Activated naive CD4-positive, alpha-beta T cell treated with anti-CD3 and anti-CD28 coated beads, Interleukin-2, amount 10 ng/mL, durations not matched to agents 7 days and 5 days (primary cell): ENCODE measurements around the gene SORL1.
A peak's percentile ranks its signal among the peaks of the same experiment; 100 is the strongest.

Experiments used
- CTCF ChIA-PET: fragments of 350-600 bp; sonication (Branson Sonifier 250); formaldehyde crosslinking; loops from one replicate; lab custom pipeline; 2021; ENCODE audit warnings: antibody characterized with exemption; lab: Charles Lee
- DNase-seq: peaks from one replicate; pipeline ENCODE4 v3.0.0-alpha.2; 2020
- H3K27ac Mint-ChIP-seq: one replicate; pipeline ENCODE4 v1.8.0; 2021; ENCODE audit warnings: mild to moderate bottlenecking, moderate library complexity, mixed read lengths
- H3K27me3 Mint-ChIP-seq: one replicate; pipeline ENCODE4 v1.8.0; 2021; ENCODE audit warnings: mild to moderate bottlenecking, mixed read lengths
- H3K36me3 Mint-ChIP-seq: one replicate; pipeline ENCODE4 v1.8.0; 2021; ENCODE audit warnings: mixed read lengths
- H3K4me1 Mint-ChIP-seq: one replicate; pipeline ENCODE4 v1.8.0; 2021; ENCODE audit warnings: mixed read lengths
- H3K4me3 Mint-ChIP-seq: one replicate; pipeline ENCODE4 v1.8.0; 2021; ENCODE audit warnings: mild to moderate bottlenecking, moderate library complexity, mixed read lengths
- H3K9me3 Mint-ChIP-seq: one replicate; pipeline ENCODE4 v1.8.0; 2021; ENCODE audit warnings: mixed read lengths

Gene SORL1

GRCh38 chr11:121449626-121450025, 2.5 kb upstream of the SORL1 start:
- no peaks in the 10 kb centered on the region for H3K27me3 Mint-ChIP-seq
- H3K4me1 Mint-ChIP-seq = peaks cover 85% of the 10 kb centered on the region
- H3K36me3 Mint-ChIP-seq = peaks cover 62% of the 10 kb centered on the region
- CTCF ChIA-PET = interaction anchor here (0.6 to 4.9 kb wide), 8 partner anchors 9 to 128 kb away, joined by 3 to 63 read pairs (median 4); no protein-coding TSS in a partner anchor
- H3K27ac Mint-ChIP-seq = peak overlapping the region; percentile 94
- DNase-seq = no peak
- H3K4me3 Mint-ChIP-seq = peak overlapping the region; percentile 84
- H3K9me3 Mint-ChIP-seq = no peaks in the 10 kb centered on the region

GRCh38 chr11:121450401-121450800, 1.7 kb upstream of the SORL1 start:
- Mint-ChIP-seq H3K4me1 (peaks cover 85% of the 10 kb centered on the region), H3K4me3 (peak overlapping the region; percentile 84), H3K27me3 (no peaks in the 10 kb centered on the region), H3K36me3 (peaks cover 62% of the 10 kb centered on the region), H3K9me3 (no peaks in the 10 kb centered on the region), H3K27ac (peak overlapping the region; percentile 94)
- peak; percentile 53 for DNase-seq
- CTCF ChIA-PET = interaction anchor here (0.7 to 4.9 kb wide), 13 partner anchors 15 to 128 kb away, joined by 3 to 63 read pairs (median 5); no protein-coding TSS in a partner anchor

- Mint-ChIP-seq H3K27me3 (no peaks in the 10 kb centered on the region), H3K4me1 (peaks cover 85% of the 10 kb centered on the region), H3K36me3 (peaks cover 60% of the 10 kb centered on the region), H3K9me3 (no peaks in the 10 kb centered on the region), H3K4me3 (peak overlapping the region; percentile 84), H3K27ac (peak overlapping the region; percentile 94)
- CTCF ChIA-PET = interaction anchor here (1.0 to 4.9 kb wide), 13 partner anchors 14 to 140 kb away, joined by 3 to 63 read pairs (median 6); no protein-coding TSS in a partner anchor
- DNase-seq = peak; percentile 61
Measured at GRCh38 chr11:121451178-121451985, 732 bp upstream of the SORL1 start.

DNA sequence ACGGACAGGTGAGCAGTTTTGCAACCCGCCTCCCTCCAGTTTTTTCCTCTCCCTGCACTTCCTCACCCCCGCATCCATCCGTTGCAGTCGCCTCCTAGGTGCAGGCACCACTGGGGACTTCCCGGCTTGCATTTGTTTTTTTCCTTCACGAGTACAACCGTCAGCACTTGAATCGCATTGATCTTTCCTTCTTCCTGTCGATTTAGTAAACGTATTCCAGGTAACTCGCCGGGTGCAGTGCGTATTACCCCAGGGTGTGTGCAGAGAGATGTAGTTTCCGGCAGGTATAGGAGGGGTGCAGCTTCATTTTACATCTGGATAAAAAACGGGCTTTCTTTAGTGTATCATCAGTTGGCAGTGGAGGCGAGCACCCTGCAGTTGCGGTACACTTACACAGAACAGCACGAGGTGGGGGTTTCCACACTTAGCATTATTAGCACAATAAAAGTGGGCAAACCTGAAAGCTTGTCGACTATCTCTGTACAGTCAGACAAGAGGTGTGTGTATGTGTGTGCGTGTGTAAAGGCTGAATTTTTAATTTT, 566 bp downstream of the SORL1 start, which contains the start of gene SORL1-AS1:
TSS of gene SORL1-AS1 (minus strand) at position 359 of the 542 bp plus-strand sequence.
- CTCF ChIA-PET = interaction anchor here (1.1 to 4.9 kb wide), 5 partner anchors 12 to 129 kb away, joined by 3 to 63 read pairs (median 6); no protein-coding TSS in a partner anchor
- Mint-ChIP-seq H3K4me3 (peak within 1 kb of the TSS; percentile 84), H3K27me3 (no peaks in the 10 kb centered on the region), H3K36me3 (peaks cover 63% of the 10 kb centered on the region), H3K9me3 (no peaks in the 10 kb centered on the region), H3K27ac (peak within 1 kb of the TSS; percentile 94), H3K4me1 (peaks cover 85% of the 10 kb centered on the region)
- peak; percentile 65 for DNase-seq

GRCh38 chr11:121453589-121454299, 1.6 kb downstream of the SORL1 start:
- Mint-ChIP-seq H3K9me3 (no peaks in the 10 kb centered on the region), H3K4me3 (peak overlapping the region; percentile 84), H3K36me3 (peaks cover 63% of the 10 kb centered on the region), H3K27me3 (no peaks in the 10 kb centered on the region), H3K27ac (peak overlapping the region; percentile 90), H3K4me1 (peaks cover 85% of the 10 kb centered on the region)
- CTCF ChIA-PET = interaction anchor here (1.6 kb wide), 1 partner anchor 134 kb away, joined by 6 read pairs; no protein-coding TSS in a partner anchor
- DNase-seq = no peak

- peaks cover 74% of the 10 kb centered on the region for H3K36me3 Mint-ChIP-seq
- no peaks in the 10 kb centered on the region for H3K27me3 Mint-ChIP-seq
- DNase-seq = no peak
- H3K4me3 Mint-ChIP-seq = peak overlapping the region; percentile 84
- peaks cover 85% of the 10 kb centered on the region for H3K4me1 Mint-ChIP-seq
- no peaks in the 10 kb centered on the region for H3K9me3 Mint-ChIP-seq
- peak overlapping the region; percentile 90 for H3K27ac Mint-ChIP-seq
- CTCF ChIA-PET = interaction anchor here (0.6 to 1.6 kb wide), 2 partner anchors 131 to 135 kb away, joined by 3 to 6 read pairs; no protein-coding TSS in a partner anchor
Measured at GRCh38 chr11:121455115-121455514, 3.0 kb downstream of the SORL1 start.

DNA sequence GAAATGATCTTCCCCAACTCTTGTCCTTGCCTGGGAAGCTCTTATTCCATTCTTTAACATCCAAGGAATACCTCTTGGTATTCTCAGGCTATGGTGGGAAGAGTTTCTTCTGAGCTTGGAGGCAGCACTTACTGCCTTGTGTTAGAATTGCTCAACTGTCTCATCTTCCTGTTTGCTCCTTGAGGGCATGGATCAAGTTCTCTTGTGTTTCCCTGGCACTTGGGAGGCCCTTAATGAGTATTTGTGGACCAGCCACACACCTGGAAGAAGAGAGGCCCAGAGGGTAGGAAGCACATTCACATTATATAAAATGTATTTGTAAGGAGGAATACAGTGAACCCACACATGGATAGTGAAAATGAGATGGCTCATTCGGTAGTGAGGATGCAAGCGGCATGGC, 4.0 kb downstream of the SORL1 start:
- CTCF ChIA-PET = interaction anchor here (1.0 to 1.4 kb wide), 3 partner anchors 9 to 135 kb away, joined by 4 to 5 read pairs (median 4); no protein-coding TSS in a partner anchor
- Mint-ChIP-seq H3K27me3 (no peaks in the 10 kb centered on the region), H3K9me3 (no peaks in the 10 kb centered on the region), H3K4me3 (peak overlapping the region; percentile 44), H3K4me1 (peaks cover 85% of the 10 kb centered on the region), H3K36me3 (peaks cover 78% of the 10 kb centered on the region), H3K27ac (peak overlapping the region; percentile 54)
- no peak for DNase-seq

GRCh38 chr11:121456816-121457431, 4.8 kb downstream of the SORL1 start:
- H3K4me3 Mint-ChIP-seq = peak overlapping the region; percentile 16
- no peak overlapping the region for H3K27ac Mint-ChIP-seq
- peaks cover 80% of the 10 kb centered on the region for H3K36me3 Mint-ChIP-seq
- CTCF ChIA-PET = interaction anchor here (1.0 to 1.4 kb wide), 3 partner anchors 9 to 134 kb away, joined by 4 to 5 read pairs (median 4); no protein-coding TSS in a partner anchor
- DNase-seq = no peak
- H3K9me3 Mint-ChIP-seq = no peaks in the 10 kb centered on the region
- H3K4me1 Mint-ChIP-seq = peaks cover 90% of the 10 kb centered on the region
- no peaks in the 10 kb centered on the region for H3K27me3 Mint-ChIP-seq

DNA sequence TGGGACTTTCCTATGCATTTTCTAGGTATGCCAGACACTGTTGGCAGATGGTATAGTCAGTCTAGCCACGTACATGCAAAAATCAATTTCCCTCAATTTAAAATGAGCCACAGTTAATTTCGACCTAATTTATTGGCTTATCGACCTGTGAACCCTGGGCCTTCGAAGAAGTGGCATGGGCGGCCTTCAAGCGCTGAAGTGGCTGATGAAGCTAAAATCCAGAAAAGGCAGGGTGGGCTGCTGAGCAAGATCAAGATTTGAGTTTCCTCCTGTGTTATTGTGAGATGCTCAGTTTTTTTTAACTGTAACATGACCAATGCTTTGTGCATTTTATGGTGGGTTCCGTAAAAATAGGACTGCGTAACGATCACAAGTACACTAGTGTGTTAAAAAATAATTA, 6.4 kb downstream of the SORL1 start:
- CTCF ChIA-PET = no interaction called here
- H3K4me1 Mint-ChIP-seq = peaks cover 100% of the 10 kb centered on the region
- H3K9me3 Mint-ChIP-seq = no peaks in the 10 kb centered on the region
- peak overlapping the region; percentile 9 for H3K4me3 Mint-ChIP-seq
- peaks cover 88% of the 10 kb centered on the region for H3K36me3 Mint-ChIP-seq
- DNase-seq = no peak
- H3K27me3 Mint-ChIP-seq = no peaks in the 10 kb centered on the region
- peak overlapping the region; percentile 79 for H3K27ac Mint-ChIP-seq

DNA sequence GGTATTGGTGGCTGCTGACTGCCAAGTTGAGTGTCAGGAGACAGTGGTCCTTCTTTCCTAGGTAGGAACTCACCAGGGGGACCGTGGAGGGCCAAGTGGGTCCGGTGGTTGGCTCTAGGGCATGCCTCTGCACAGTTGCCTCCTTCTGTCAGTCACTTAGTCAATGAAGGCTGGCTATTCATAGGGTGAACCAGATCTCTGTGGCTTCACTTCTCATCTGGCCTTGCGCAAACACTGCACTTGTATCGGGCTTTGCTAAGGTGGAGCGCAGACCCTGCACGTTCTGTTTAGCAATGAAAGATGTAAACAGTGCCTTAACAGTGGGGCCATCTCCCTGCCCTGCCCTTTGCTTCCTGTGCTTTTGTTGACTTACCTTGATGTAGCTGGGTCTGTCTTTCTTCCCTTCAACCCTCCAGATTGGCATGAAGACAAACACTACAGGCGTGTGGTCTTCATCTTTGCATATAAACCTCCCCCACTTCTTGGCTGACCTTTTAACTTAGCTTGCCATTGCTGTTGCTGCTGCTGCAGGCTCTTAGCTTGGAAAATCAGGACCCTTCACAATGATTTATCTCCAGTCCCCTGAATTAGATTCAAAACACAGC, 7.4 kb downstream of the SORL1 start:
- CTCF ChIA-PET = interaction anchor here (0.8 kb wide), 1 partner anchor 140 kb away, joined by 3 read pairs; no protein-coding TSS in a partner anchor
- Mint-ChIP-seq H3K27ac (peak overlapping the region; percentile 79), H3K36me3 (peaks cover 80% of the 10 kb centered on the region), H3K4me3 (peak overlapping the region; percentile 51), H3K9me3 (no peaks in the 10 kb centered on the region), H3K27me3 (no peaks in the 10 kb centered on the region), H3K4me1 (peaks cover 100% of the 10 kb centered on the region)
- DNase-seq = peak; percentile 64

DNA sequence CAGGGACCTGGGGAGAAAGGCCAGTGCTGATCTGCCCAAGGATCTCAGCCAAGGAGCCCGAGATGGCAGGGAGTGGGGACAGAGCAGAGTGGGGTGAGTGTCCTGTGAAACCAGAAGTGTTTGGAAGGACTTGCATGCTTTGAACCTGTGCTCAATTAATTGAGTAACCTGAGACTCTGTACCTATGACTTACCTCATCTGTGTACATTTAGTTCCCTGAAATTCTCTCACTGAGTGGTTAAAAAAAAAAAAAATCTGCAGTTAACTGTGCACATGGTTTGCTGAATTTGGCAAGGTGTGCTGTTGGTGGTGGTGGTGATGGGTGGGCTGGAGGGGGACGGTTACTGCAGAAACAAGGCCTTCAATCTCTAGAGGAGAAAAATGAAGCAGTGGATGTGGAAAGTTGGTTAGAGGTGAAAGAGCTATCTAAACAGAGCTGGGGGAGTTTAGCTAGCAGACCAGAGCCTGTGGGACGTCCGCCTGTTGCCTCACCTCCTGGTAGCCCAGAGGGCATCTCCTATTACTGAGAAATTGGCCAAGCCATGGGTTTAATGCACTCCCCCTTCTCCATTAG, 8.9 kb downstream of the SORL1 start:
- Mint-ChIP-seq H3K36me3 (peaks cover 71% of the 10 kb centered on the region), H3K4me3 (no peak overlapping the region), H3K27me3 (no peaks in the 10 kb centered on the region), H3K27ac (peak overlapping the region; percentile 77), H3K4me1 (peaks cover 100% of the 10 kb centered on the region), H3K9me3 (no peaks in the 10 kb centered on the region)
- CTCF ChIA-PET = interaction anchor here (1.4 to 8.2 kb wide), 3 partner anchors 10 to 33 kb away, joined by 3 to 63 read pairs (median 5); partner anchors contain the start of genes SORL1 and SORL1-AS1
- DNase-seq = no peak

- Mint-ChIP-seq H3K27me3 (no peaks in the 10 kb centered on the region), H3K36me3 (peaks cover 63% of the 10 kb centered on the region), H3K4me3 (no peak overlapping the region), H3K4me1 (peaks cover 99% of the 10 kb centered on the region), H3K9me3 (no peaks in the 10 kb centered on the region), H3K27ac (peak overlapping the region; percentile 77)
- DNase-seq = no peak
- CTCF ChIA-PET = interaction anchor here (1.4 to 8.2 kb wide), 3 partner anchors 11 to 32 kb away, joined by 3 to 63 read pairs (median 5); partner anchors contain the start of genes SORL1 and SORL1-AS1
Measured at GRCh38 chr11:121461843-121462242, 9.7 kb downstream of the SORL1 start.
